Heart right ventricle (tissue), 16 donors: ENCODE results near the gene DUSP7. TPM values are rescaled to one million over a fixed set of nuclear protein-coding genes. Genes with fewer than 3 reads are reported as not detected.

Source experiments
- ATAC-seq, 8 donors: fragments of 200-7000 bp; cut with Tn5 transposase; one replicate each; pipeline ENCODE4 v1.9.1; 2020; ENCODE audit warnings: mild to moderate bottlenecking in 8 of 8, moderate library complexity in 8 of 8, moderate number of reproducible peaks in 1 of 8
- DNase-seq, 2 donors: peaks; one replicate each; pipeline ENCODE4 v3.0.0-alpha.2; 2020
- H3K27ac ChIP-seq, 10 donors: fragments of 200-600 bp; sonication (generic) in 2 of 10; one replicate each; pipeline versions ENCODE4 v1.5.0 to v1.8.0; 2020 to 2022; ENCODE audit warnings: mild to moderate bottlenecking in 3 of 10
- H3K27me3 ChIP-seq, 7 donors: fragments of 200-600 bp; one replicate each; pipeline ENCODE4 v1.8.0; 2021 to 2022; ENCODE audit warnings: mild to moderate bottlenecking in 2 of 7
- H3K36me3 ChIP-seq, 9 donors: fragments of 200-600 bp; sonication (generic) in 1 of 9; one replicate each; pipeline versions ENCODE4 v1.5.0 to v1.8.0; 2020 to 2022; ENCODE audit warnings: mild to moderate bottlenecking in 2 of 9
- H3K4me1 ChIP-seq, 9 donors: fragments of 200-600 bp; sonication (generic) in 1 of 9; one replicate each; pipeline versions ENCODE4 v1.5.0 to v1.8.0; 2020 to 2022; ENCODE audit warnings: mild to moderate bottlenecking in 4 of 9
- H3K4me3 ChIP-seq, 10 donors: fragments of 200-600 bp; sonication (generic) in 2 of 10; one replicate each; pipeline versions ENCODE4 v1.5.0 to v1.8.0; 2020 to 2022; ENCODE audit warnings: mild to moderate bottlenecking in 7 of 10, moderate library complexity in 2 of 10
- H3K9me3 ChIP-seq, 11 donors: fragments of 200-600 bp in 10 of 11; sonication (generic) in 2 of 11; one replicate each; pipeline versions ENCODE4 v1.5.0 to v1.8.0; 2013 to 2022; ENCODE audit warnings: mild to moderate bottlenecking in 2 of 11, control low read depth in 1 of 11, moderate library complexity in 1 of 11
- CTCF ChIP-seq, 9 donors: fragments of 200-600 bp; sonication (generic) in 2 of 9; IDR thresholded peaks; one replicate each; pipeline versions ENCODE4 v1.5.0 to v1.8.0; 2021 to 2022; ENCODE audit warnings: antibody characterized with exemption in 9 of 9, mild to moderate bottlenecking in 5 of 9, moderate library complexity in 1 of 9
- WGBS, 2 donors: extraction: QIAGEN DNeasy Blood & Tissue Kit; methylation state at CpG; one replicate each; pipeline ENCODE4 v1.1.7; 2013; ENCODE audit warnings: inconsistent platforms in 1 of 2; 5-methylcytosine and 5-hydroxymethylcytosine counted together
- intact Hi-C, 10 donors: fragments of 100-400 bp; cut with DNase I; formaldehyde crosslinking; loops; one replicate each; pipeline versions ENCODE4 v1.11.1 to v1.14.2; 2022
- polyA plus RNA-seq, 2 donors: library from polyadenylated mRNA; stranded (reverse); fragments of 200-250 nt; gene quantifications; one replicate each; pipeline ENCODE4 v1.2.3, GENCODE V29; 2013
- total RNA-seq, 10 donors: library from RNA; stranded (reverse); fragmentation: NEBNext Ultra II Directional in 3 of 10; extraction: Animal tissue kit (Norgen Biotek cat#: 25700) in 3 of 10; gene quantifications; one replicate each; pipeline versions ENCODE4 v1.2.1 to v1.2.4, GENCODE V29; 2021 to 2023
- donor health status: Arrhythmogenic right ventricular cardiomyopathy.
- donor health status: ischemic (EF 13 %, LVEDD 7.1; RV severe dilation, severe dysfunction).
- donor health status: healthy with polysubstance abuse.
- donor health status: DM: no; HTN: yes; CAD: no.
- donor health status: DM: no; HTN: no; CAD: no.
- donor health status: ischemic (EF 25% LVEDD 6.9; RV normal size, moderate dysfunction).
- donor health status: ischemic (EF 25% LVEDD 5.7; RV mildly dilated, moderate dysfunction).
- donor health status: healthy.
- donor health status: DM: yes; HTN: yes; CAD: no.
- donor health status: Ischemic cardiomyopathy.
- donor health status: ischemic (EF 35%, LVEDD 5.7; RV mildly dilated, moderate dysfunction).
- donor health status: nonischemic (EF 11% LVEDD 7.7; RV severe dilation, severe dysfunction).
- donor health status: DM: yes; HTN: yes; CAD: no.
- donor health status: PGD.
- donor health status: ischemic (EF 29% LVEDD 5.4; RV normal size, mild dysfunction).
- donor health status: nonischemic (EF 23%, LVEDD 6.1; RV moderate dilation, normal function).

Gene DUSP7
- total and polyA plus RNA-seq, 12 donors, result 10.4 to 29.7 (median 15.8) TPM

- H3K9me3 ChIP-seq, result no peaks in the 10 kb centered on the region
- ATAC-seq, result peak in 2 of 8 donors; percentile 3 to 6
- H3K36me3 ChIP-seq, result no peaks in the 10 kb centered on the region
- no peak for TF ChIP-seq CTCF (IDR thresholded peaks at IDR 0.05)
- DNase-seq, result no peak
- 83% methylated on average over 4 of the region's 4 CpGs for WGBS, 2 donors
- H3K27me3 ChIP-seq, result no peaks in the 10 kb centered on the region
- intact Hi-C loops, result no loop called here
- peak overlapping the region; percentile 28 to 90 (median 80) for H3K27ac ChIP-seq
- peaks cover 8 to 37% (median 24%) of the 10 kb centered on the region in 9 donors for H3K4me1 ChIP-seq
- H3K4me3 ChIP-seq, result no peak overlapping the region
These were observed 16.9 kb downstream of the DUSP7 start for GRCh38 chr3:52039426-52039825.

- intact Hi-C loops, result no loop called here
- H3K4me3 ChIP-seq, result no peak overlapping the region
- no peaks in the 10 kb centered on the region for H3K9me3 ChIP-seq
- DNase-seq (no peak), ATAC-seq (no peak)
- H3K27ac ChIP-seq, result peak overlapping the region in 3 of 10 donors; percentile 22 to 83 (median 82)
- H3K27me3 ChIP-seq, result no peaks in the 10 kb centered on the region
- H3K36me3 ChIP-seq, result no peaks in the 10 kb centered on the region
- TF ChIP-seq CTCF (IDR thresholded peaks at IDR 0.05), result no peak
- 95% methylated on average over 6 of the region's 6 CpGs for WGBS, 2 donors
- H3K4me1 ChIP-seq, result peaks cover 8 to 38% (median 24%) of the 10 kb centered on the region in 9 donors
These were observed 18.1 kb downstream of the DUSP7 start for GRCh38 chr3:52038227-52038626.

- no peak for DNase-seq
- Histone ChIP-seq H3K4me1 (peaks cover 8 to 47% (median 27%) of the 10 kb centered on the region in 9 donors), H3K27ac (no peak overlapping the region), H3K27me3 (no peaks in the 10 kb centered on the region), H3K4me3 (no peak overlapping the region), H3K9me3 (no peaks in the 10 kb centered on the region), H3K36me3 (no peaks in the 10 kb centered on the region)
- TF ChIP-seq CTCF (IDR thresholded peaks at IDR 0.05), result no peak
- WGBS, 2 donors, result 92 to 97% methylated on average over 4 of the region's 4 CpGs
- intact Hi-C loops, result no loop called here
- ATAC-seq, result no peak
These were observed 19.1 kb downstream of the DUSP7 start for GRCh38 chr3:52037291-52037690.

- Histone ChIP-seq H3K27me3 (no peaks in the 10 kb centered on the region), H3K4me1 (peaks cover 8 to 47% (median 27%) of the 10 kb centered on the region in 9 donors), H3K27ac (no peak overlapping the region), H3K9me3 (no peaks in the 10 kb centered on the region), H3K36me3 (no peaks in the 10 kb centered on the region), H3K4me3 (no peak overlapping the region)
- WGBS, 2 donors, result 53% methylated on average over 5 of the region's 5 CpGs
- no peak for TF ChIP-seq CTCF (IDR thresholded peaks at IDR 0.05)
- intact Hi-C loops, result no loop called here
- no peak for DNase-seq
- no peak for ATAC-seq
These were observed 19.5 kb downstream of the DUSP7 start for GRCh38 chr3:52036829-52037228.
